GM21825 (cell line): Measurements from ENCODE around the gene CCDC74B.
"Not testable (repeated sequence)": the region's sequence is repeated elsewhere in the genome, so short reads cannot be mapped to it uniquely, and the experiment has no call there.

Source experiments
- ATAC-seq: cut with Tn5 transposase; IDR thresholded peaks from one replicate; pipeline ENCODE4 v1.9.1; 2021; ENCODE audit warnings: mild to moderate bottlenecking, moderate library complexity; ENCODE audit not compliant: unreplicated experiment

CCDC74B gene

GRCh38 chr2:130120924-130121323 is 24.0 kb downstream of the CCDC74B start:
- not testable (repeated sequence) for ATAC-seq

GRCh38 chr2:130102597-130103363 is 42.1 kb downstream of the CCDC74B start:
- not testable (repeated sequence) for ATAC-seq
